ENCODE results near the gene NOS1AP. TPM values are rescaled to one million over a fixed set of nuclear protein-coding genes. Genes with fewer than 3 reads are reported as not detected.
A peak's percentile ranks its signal among the peaks of the same experiment; 100 is the strongest.

Gene NOS1AP
- total RNA-seq, 1 donor, result 0.43 TPM

DNA sequence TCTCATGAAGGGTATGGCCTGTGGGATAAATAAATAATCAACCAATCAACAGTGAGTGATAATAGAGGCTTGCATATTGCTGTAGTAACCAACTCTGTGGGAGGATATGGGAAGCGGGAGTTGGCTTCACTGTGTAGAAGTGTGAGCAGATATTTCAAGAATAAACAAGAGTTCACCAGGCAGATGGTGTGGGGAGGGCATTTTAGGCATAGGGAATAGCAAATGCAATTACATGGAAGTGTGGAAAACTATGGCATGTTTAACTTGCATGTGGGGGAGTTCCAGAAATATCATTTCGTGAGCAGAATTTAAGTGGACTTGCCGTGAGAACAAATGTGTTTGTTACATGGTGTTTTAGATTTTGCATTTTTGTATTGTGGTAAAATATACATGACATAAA lies 211.9 kb downstream of the NOS1AP start:
- TF ChIP-seq CTCF (IDR thresholded peaks at IDR 0.05; ENCODE audit: insufficient read depth, low read depth, low read length), result no peak
- DNase-seq (ENCODE audit: low read depth), result no peak
- no peak overlapping the region for H3K4me3 ChIP-seq (ENCODE audit: low read depth, low read length)

- no peak overlapping the region for H3K4me3 ChIP-seq (ENCODE audit: low read depth, low read length)
- no peak for TF ChIP-seq CTCF (IDR thresholded peaks at IDR 0.05; ENCODE audit: insufficient read depth, low read depth, low read length)
- no peak for DNase-seq (ENCODE audit: low read depth)
These were observed 214.2 kb downstream of the NOS1AP start for GRCh38 chr1:162283657-162284056.

- DNase-seq (ENCODE audit: low read depth), result no peak
- TF ChIP-seq CTCF (IDR thresholded peaks at IDR 0.05; ENCODE audit: insufficient read depth, low read depth, low read length), result no peak
- H3K4me3 ChIP-seq (ENCODE audit: low read depth, low read length), result no peak overlapping the region
These were observed 214.9 kb downstream of the NOS1AP start for GRCh38 chr1:162284206-162284955.

DNA sequence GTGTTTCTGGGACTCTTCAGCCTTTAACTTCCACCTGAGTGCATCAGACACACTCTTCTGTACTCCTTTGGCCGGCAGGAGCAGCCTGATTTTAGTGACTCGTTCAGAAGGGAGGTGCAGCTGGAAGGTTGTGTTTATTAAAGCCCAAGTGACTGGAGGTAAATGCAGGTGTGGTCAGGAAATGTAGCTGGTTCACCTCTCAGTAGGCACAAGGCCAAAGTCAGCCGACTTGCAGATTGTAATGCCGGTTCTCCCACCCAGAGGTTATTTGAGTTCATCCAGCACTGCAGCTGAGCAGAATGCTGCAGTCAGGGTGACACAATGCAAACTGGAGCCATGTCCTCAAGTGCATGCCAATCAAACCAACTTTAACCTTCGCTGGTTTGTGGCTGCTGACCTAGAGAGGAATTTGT lies 215.7 kb downstream of the NOS1AP start:
- no peak for TF ChIP-seq CTCF (IDR thresholded peaks at IDR 0.05; ENCODE audit: insufficient read depth, low read depth, low read length)
- H3K4me3 ChIP-seq (ENCODE audit: low read depth, low read length), result no peak overlapping the region
- DNase-seq (ENCODE audit: low read depth), result no peak

- H3K4me3 ChIP-seq (ENCODE audit: low read depth, low read length), result no peak overlapping the region
- no peak for TF ChIP-seq CTCF (IDR thresholded peaks at IDR 0.05; ENCODE audit: insufficient read depth, low read depth, low read length)
- DNase-seq (ENCODE audit: low read depth), result no peak
These were observed 221.5 kb downstream of the NOS1AP start for GRCh38 chr1:162291000-162291399.

DNA sequence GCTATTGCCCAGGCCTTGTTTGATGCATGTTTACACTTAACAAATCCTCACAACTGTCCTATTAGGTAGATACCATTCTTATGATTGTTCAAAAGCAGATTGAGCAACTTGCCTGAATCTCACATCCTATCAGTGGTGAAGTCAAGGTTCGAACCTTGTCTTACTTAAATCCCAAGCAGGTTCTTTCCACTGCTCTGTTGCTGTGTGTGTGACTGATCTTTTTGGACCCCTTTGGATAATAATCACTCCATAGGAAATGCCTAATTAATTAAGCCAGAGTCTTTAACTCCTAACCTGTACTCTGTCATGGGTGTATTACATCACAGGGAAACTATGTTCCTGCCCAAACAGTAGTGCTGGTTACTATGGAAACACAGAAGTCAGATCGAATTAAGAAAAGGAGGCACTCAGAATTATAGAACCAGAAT lies 222.9 kb downstream of the NOS1AP start:
- DNase-seq (ENCODE audit: low read depth), result peak; percentile 7
- TF ChIP-seq CTCF (IDR thresholded peaks at IDR 0.05; ENCODE audit: insufficient read depth, low read depth, low read length), result no peak
- H3K4me3 ChIP-seq (ENCODE audit: low read depth, low read length), result no peak overlapping the region
